ENCODE data around the gene RFFL. TPM values are rescaled to one million over a fixed set of nuclear protein-coding genes. Genes with fewer than 3 reads are reported as not detected.

Gene RFFL
- total RNA-seq, 1 donor from 2014 or later, result 27.6 TPM

DNA sequence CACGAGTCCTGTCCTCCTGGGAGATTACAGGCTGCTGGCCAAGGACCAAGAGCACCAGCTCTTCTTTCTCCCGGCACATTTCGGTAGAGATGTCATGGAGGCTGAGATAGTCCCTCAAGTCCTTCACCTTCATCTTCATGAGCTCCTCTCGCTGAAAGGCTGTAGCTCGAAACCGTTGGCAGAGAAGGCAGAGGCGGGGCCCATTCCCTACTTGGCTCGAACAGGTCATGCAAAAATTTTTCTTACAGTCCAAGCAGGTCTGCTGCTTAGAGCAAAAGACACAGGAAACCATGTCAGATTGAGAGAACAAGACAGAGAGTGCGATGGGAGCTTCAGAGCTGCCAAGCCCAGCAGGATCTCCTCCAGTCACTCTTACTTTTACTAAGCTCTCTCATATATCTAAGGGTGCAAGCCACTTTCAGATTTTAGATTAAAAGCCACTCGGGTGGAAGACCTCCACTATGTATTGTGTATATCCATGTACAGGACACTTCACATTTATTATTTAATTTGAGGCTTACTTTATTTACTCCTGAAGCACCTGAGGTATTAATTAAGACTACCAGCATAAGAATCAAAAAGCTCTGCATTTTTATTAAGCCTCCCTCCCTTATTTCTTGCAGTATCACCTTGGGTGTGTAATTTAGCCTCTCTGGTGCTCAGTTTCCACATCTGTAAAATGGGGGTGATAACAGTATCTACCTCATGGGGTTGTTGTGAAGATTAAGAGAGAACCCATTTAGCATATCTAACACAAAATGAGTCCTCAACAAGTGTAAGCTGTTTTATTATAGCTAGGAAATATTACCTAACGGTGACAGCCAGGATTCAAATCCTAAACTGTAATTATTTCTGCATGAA, 41.8 kb downstream of the RFFL start:
- Histone ChIP-seq H3K4me3 (no peak overlapping the region), H3K36me3 (peaks cover 38% of the 10 kb centered on the region), H3K9me3 (no peaks in the 10 kb centered on the region), H3K27ac (peak overlapping the region; percentile 78), H3K27me3 (ENCODE audit: low read depth) (no peaks in the 10 kb centered on the region), H3K4me1 (peaks cover 18% of the 10 kb centered on the region)
- intact Hi-C loops (cut with DNase I), result no loop called here
- TF ChIP-seq, protein P1, sequence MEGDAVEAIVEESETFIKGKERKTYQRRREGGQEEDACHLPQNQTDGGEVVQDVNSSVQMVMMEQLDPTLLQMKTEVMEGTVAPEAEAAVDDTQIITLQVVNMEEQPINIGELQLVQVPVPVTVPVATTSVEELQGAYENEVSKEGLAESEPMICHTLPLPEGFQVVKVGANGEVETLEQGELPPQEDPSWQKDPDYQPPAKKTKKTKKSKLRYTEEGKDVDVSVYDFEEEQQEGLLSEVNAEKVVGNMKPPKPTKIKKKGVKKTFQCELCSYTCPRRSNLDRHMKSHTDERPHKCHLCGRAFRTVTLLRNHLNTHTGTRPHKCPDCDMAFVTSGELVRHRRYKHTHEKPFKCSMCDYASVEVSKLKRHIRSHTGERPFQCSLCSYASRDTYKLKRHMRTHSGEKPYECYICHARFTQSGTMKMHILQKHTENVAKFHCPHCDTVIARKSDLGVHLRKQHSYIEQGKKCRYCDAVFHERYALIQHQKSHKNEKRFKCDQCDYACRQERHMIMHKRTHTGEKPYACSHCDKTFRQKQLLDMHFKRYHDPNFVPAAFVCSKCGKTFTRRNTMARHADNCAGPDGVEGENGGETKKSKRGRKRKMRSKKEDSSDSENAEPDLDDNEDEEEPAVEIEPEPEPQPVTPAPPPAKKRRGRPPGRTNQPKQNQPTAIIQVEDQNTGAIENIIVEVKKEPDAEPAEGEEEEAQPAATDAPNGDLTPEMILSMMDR (IDR thresholded peaks at IDR 0.05), result no peak
- ATAC-seq (no peak), DNase-seq (no peak)

DNA sequence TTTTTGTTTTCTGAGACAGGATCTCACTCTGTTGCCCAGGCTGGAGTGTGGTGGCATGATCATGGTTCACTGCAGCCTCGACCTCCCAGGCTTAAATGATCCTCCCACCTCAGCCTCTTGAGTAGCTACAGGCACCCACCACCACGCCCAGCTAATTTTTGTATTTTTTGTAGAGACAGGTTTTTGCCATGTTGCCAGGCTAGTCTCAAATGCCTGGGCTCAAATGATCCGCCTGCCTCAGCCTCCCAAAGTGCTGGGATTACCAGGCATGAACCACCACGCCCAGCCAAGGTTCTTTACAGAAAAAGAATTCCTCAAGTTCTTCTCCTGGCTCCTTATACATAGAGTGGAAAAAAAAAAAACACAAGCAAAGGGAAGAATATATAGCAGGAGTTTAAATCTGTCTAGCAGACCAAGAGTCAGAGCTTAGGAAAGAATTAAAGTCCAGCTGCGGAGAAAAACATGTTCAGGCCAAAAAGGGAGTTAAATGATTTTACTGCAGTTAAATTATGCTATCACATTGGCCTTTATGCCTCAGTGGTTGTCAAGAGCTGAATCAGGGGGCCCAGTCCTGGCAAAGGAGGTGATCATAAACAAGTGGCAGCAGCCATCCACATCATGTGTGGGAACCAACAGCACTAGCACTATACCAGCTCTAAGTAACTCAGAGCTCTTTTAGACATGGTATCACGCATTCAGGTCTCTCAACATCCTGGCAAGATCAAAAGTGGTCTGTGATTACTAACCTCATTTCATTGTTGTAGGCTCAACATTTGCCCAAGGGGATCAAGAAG, 43.9 kb downstream of the RFFL start:
- H3K4me3 ChIP-seq, result no peak overlapping the region
- DNase-seq, result no peak
- TF ChIP-seq, protein P1 (IDR thresholded peaks at IDR 0.05), result no peak
- H3K27me3 ChIP-seq (ENCODE audit: low read depth), result no peaks in the 10 kb centered on the region
- no peak overlapping the region for H3K27ac ChIP-seq
- intact Hi-C loops (cut with DNase I), result no loop called here
- H3K9me3 ChIP-seq, result no peaks in the 10 kb centered on the region
- peaks cover 18% of the 10 kb centered on the region for H3K4me1 ChIP-seq
- H3K36me3 ChIP-seq, result peaks cover 39% of the 10 kb centered on the region
- no peak for ATAC-seq

DNA sequence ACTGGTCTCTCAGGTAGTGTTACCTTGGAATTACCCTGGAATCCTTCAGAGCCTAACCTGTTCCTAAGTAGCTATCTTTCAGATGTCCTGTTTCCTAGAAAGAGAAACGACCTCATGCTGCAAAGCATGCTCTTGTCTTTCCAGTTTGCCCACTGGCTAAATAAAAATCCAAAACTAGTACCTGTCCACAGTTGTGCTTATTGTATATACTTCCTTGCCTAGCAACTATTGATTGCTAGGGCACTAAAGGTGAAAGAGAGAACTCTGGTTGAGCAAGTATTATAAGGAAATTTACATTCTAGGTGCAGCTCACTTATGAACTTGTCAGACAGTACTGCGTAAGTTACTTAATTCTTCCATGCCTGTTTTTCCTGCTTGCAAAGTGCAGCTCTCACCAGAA, 44.7 kb downstream of the RFFL start:
- Histone ChIP-seq H3K27ac (no peak overlapping the region), H3K27me3 (ENCODE audit: low read depth) (no peaks in the 10 kb centered on the region), H3K4me1 (peaks cover 18% of the 10 kb centered on the region), H3K36me3 (peaks cover 45% of the 10 kb centered on the region), H3K9me3 (no peaks in the 10 kb centered on the region), H3K4me3 (no peak overlapping the region)
- peak in 1 of 2 donors; percentile 13 for ATAC-seq
- TF ChIP-seq, protein P1 (IDR thresholded peaks at IDR 0.05), result no peak
- intact Hi-C loops (cut with DNase I), result no loop called here
- no peak for DNase-seq

DNA sequence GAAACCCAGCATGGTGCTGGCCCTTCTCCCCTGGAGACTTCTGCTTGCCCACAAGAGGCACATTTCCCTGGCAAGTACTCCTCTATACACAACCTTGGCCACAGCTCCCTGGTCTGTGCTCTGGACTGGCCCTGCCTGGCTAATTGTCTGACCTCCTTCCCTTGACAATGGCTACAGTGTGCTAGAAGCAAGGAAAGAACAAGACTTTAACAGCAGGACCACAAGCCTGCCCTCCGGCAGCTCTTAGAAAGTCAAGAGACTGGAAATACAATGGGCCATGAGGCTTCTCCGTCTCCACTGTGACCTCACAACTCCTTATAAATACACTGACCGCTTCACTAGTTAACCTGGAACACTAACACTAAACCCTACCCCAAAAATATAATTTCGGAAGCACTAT, 46.5 kb downstream of the RFFL start:
- TF ChIP-seq, protein P1 (IDR thresholded peaks at IDR 0.05), result no peak
- DNase-seq (no peak), ATAC-seq (no peak)
- peaks cover 63% of the 10 kb centered on the region for H3K36me3 ChIP-seq
- no peak overlapping the region for H3K27ac ChIP-seq
- no peaks in the 10 kb centered on the region for H3K9me3 ChIP-seq
- H3K27me3 ChIP-seq (ENCODE audit: low read depth), result no peaks in the 10 kb centered on the region
- H3K4me3 ChIP-seq, result no peak overlapping the region
- intact Hi-C loops (cut with DNase I), result no loop called here
- peaks cover 2% of the 10 kb centered on the region for H3K4me1 ChIP-seq

DNA sequence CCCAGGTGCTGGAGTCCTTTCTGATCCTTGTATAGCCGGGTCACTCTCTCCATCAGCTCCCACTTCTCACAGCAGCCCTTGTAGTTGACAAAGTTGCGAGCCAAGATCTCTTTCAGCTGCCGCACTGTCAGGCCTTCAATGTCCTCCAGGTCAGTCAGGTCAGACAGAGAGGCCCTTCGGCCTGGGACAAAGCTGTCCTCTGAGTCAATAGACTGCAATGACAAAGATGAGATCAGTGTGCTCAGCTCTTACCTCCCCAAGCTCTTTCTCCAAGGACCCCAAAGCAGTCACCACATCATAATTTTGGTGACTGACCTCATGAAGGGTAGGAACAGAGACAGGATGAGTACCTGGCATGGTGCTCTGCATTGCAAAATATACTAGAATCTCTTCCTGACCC, 47.1 kb downstream of the RFFL start:
- H3K4me1 ChIP-seq, result no peaks in the 10 kb centered on the region
- H3K36me3 ChIP-seq, result peaks cover 70% of the 10 kb centered on the region
- H3K27me3 ChIP-seq (ENCODE audit: low read depth), result no peaks in the 10 kb centered on the region

More for the DNA sequence above, 47.1 kb downstream of the RFFL start:
- ATAC-seq, result no peak
- intact Hi-C loops (cut with DNase I), result no loop called here
- H3K27ac ChIP-seq, result no peak overlapping the region
- DNase-seq, result no peak
- TF ChIP-seq, protein P1 (IDR thresholded peaks at IDR 0.05), result no peak
- no peak overlapping the region for H3K4me3 ChIP-seq
- H3K9me3 ChIP-seq, result no peaks in the 10 kb centered on the region

Data from lower lobe of right lung (tissue), 2 donors.